ENCODE results near the gene MSI1. TPM values are rescaled to one million over a fixed set of nuclear protein-coding genes. Genes with fewer than 3 reads are reported as not detected.

The MSI1 gene
- polyA plus RNA-seq, 2 of the 4 experiments (the other 2 are of a cell fraction), result 0.72 to 1.9 TPM

DNA sequence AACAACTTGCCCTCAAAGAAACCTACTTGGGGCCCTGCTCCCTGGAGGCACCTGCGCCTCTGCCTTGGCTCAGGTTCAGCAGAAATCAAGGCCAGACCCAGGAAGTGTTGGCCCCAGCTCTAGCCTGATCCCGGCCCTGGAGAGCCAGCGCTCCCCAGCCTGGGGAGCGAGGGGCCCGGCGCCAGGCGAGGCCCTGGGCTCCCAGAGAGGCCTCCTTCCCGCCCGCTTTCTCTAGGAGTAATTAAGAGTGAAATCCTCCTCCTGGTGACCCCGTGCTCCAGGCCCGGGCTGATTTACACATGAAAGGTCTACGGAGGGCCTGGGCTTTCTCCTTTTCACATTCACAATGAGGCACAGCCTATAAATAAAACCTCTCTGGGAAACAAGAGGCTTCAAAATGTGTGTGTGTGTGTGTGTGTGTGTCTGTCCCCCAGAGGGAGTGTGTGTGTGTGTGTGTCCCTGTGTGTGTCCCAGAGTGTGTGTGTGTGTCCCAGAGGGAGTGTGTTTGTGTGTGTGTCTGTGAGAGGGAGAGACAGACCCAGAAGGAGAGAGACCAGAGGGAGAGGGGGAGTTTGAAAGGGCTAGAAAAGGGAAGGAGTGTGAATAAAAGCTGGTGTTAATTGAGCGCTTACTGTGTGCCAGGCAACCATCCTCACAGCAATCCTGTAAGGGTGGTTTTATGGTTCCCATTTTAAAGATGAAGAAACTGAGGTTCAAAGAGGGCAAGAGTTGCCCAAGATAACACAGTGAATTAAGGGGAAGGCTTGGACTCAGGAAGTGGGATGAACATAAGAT lies 45.1 kb upstream of the MSI1 start:
- FAIRE-seq (no peak), ATAC-seq (peak; percentile 49 to 56; a peak in 5 of 6 replicates), DNase-seq (ENCODE audit: low read depth in 1 of 2, low spot score in 1 of 2) (no peak)
- TF ChIP-seq, protein P1, sequence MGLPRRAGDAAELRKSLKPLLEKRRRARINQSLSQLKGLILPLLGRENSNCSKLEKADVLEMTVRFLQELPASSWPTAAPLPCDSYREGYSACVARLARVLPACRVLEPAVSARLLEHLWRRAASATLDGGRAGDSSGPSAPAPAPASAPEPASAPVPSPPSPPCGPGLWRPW (IDR thresholded peaks at IDR 0.05), result no peak
- H3K4me3 ChIP-seq, result no peak overlapping the region
- 76% methylated on average over 13 of the region's 13 CpGs for WGBS (ENCODE audit: missing lambda C conversion rate)
- H3K9me3 ChIP-seq, result no peaks in the 10 kb centered on the region
- no peaks in the 10 kb centered on the region for H3K4me1 ChIP-seq
- CTCF ChIA-PET, result interaction anchor here (1.0 kb wide), 1 partner anchor 58 kb away, joined by 3 read pairs; no protein-coding TSS in a partner anchor
- no peak overlapping the region for H3K27ac ChIP-seq
- POLR2A ChIA-PET, result interaction anchor here (0.6 kb wide), 1 partner anchor 285 kb away, joined by 3 read pairs; no protein-coding TSS in a partner anchor
- H3K4me2 ChIP-seq, result no peak overlapping the region

GRCh38 chr12:120412421-120412820 lies 43.5 kb upstream of the MSI1 start:
- no peaks in the 10 kb centered on the region for H3K4me1 ChIP-seq
- FAIRE-seq, result no peak
- ChIA-PET CTCF (no interaction called here), POLR2A (no interaction called here)
- no peaks in the 10 kb centered on the region for H3K9me3 ChIP-seq
- WGBS (ENCODE audit: missing lambda C conversion rate), result 65% methylated on average over 7 of the region's 7 CpGs
- no peak overlapping the region for H3K27ac ChIP-seq
- no peak overlapping the region for H3K4me2 ChIP-seq
- TF ChIP-seq, protein P2, sequence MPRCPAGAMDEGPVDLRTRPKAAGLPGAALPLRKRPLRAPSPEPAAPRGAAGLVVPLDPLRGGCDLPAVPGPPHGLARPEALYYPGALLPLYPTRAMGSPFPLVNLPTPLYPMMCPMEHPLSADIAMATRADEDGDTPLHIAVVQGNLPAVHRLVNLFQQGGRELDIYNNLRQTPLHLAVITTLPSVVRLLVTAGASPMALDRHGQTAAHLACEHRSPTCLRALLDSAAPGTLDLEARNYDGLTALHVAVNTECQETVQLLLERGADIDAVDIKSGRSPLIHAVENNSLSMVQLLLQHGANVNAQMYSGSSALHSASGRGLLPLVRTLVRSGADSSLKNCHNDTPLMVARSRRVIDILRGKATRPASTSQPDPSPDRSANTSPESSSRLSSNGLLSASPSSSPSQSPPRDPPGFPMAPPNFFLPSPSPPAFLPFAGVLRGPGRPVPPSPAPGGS (IDR thresholded peaks at IDR 0.05), result no peak
- TF ChIP-seq SREBF2 (IDR thresholded peaks at IDR 0.05), result no peak
- TF ChIP-seq HDAC2 (IDR thresholded peaks at IDR 0.05), result no peak
- TF ChIP-seq, protein P3, sequence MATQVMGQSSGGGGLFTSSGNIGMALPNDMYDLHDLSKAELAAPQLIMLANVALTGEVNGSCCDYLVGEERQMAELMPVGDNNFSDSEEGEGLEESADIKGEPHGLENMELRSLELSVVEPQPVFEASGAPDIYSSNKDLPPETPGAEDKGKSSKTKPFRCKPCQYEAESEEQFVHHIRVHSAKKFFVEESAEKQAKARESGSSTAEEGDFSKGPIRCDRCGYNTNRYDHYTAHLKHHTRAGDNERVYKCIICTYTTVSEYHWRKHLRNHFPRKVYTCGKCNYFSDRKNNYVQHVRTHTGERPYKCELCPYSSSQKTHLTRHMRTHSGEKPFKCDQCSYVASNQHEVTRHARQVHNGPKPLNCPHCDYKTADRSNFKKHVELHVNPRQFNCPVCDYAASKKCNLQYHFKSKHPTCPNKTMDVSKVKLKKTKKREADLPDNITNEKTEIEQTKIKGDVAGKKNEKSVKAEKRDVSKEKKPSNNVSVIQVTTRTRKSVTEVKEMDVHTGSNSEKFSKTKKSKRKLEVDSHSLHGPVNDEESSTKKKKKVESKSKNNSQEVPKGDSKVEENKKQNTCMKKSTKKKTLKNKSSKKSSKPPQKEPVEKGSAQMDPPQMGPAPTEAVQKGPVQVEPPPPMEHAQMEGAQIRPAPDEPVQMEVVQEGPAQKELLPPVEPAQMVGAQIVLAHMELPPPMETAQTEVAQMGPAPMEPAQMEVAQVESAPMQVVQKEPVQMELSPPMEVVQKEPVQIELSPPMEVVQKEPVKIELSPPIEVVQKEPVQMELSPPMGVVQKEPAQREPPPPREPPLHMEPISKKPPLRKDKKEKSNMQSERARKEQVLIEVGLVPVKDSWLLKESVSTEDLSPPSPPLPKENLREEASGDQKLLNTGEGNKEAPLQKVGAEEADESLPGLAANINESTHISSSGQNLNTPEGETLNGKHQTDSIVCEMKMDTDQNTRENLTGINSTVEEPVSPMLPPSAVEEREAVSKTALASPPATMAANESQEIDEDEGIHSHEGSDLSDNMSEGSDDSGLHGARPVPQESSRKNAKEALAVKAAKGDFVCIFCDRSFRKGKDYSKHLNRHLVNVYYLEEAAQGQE (IDR thresholded peaks at IDR 0.05), result no peak
- TF ChIP-seq POLR2A (IDR thresholded peaks at IDR 0.05; ENCODE audit: low read length), result no peak
- no peak for TF ChIP-seq CBX8 (IDR thresholded peaks at IDR 0.05)
- TF ChIP-seq NFE2L2 (conservative IDR thresholded peaks at IDR 0.05; ENCODE audit: low read length), result no peak
- no peak for TF ChIP-seq CBX2 (IDR thresholded peaks at IDR 0.05; ENCODE audit: borderline replicate concordance, low read depth)
- TF ChIP-seq, protein P4, sequence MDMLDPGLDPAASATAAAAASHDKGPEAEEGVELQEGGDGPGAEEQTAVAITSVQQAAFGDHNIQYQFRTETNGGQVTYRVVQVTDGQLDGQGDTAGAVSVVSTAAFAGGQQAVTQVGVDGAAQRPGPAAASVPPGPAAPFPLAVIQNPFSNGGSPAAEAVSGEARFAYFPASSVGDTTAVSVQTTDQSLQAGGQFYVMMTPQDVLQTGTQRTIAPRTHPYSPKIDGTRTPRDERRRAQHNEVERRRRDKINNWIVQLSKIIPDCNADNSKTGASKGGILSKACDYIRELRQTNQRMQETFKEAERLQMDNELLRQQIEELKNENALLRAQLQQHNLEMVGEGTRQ (IDR thresholded peaks at IDR 0.05), result no peak
- no peak for TF ChIP-seq ZC3H11A (IDR thresholded peaks at IDR 0.05)
- TF ChIP-seq MAFK (IDR thresholded peaks at IDR 0.05; ENCODE audit: partially characterized antibody), result no peak
- TF ChIP-seq MAZ (IDR thresholded peaks at IDR 0.05; ENCODE audit: borderline replicate concordance, low read depth, low read length), result no peak
- no peak for TF ChIP-seq HOXB13 (CRISPR knock-in tag; IDR thresholded peaks at IDR 0.05; ENCODE audit: low read depth)
- no peak for TF ChIP-seq SMC3 (IDR thresholded peaks at IDR 0.05)
- TF ChIP-seq EHMT2 (IDR thresholded peaks at IDR 0.05; ENCODE audit: low read depth), result no peak
- no peak for TF ChIP-seq RAD21 (conservative IDR thresholded peaks at IDR 0.05 in 1 of 2, IDR thresholded peaks at IDR 0.05 in 1 of 2)
- TF ChIP-seq, protein P5, sequence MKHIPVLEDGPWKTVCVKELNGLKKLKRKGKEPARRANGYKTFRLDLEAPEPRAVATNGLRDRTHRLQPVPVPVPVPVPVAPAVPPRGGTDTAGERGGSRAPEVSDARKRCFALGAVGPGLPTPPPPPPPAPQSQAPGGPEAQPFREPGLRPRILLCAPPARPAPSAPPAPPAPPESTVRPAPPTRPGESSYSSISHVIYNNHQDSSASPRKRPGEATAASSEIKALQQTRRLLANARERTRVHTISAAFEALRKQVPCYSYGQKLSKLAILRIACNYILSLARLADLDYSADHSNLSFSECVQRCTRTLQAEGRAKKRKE (CRISPR knock-in tag; IDR thresholded peaks at IDR 0.05; ENCODE audit: low read depth), result no peak
- ATAC-seq, result no peak
- H3K4me3 ChIP-seq, result no peak overlapping the region
- DNase-seq (ENCODE audit: low read depth in 1 of 2, low spot score in 1 of 2), result no peak

Measured in A549 (cell line).